HG02973 (cell line): ENCODE results near the gene MIER3.

ENCODE experiments used
- ATAC-seq: cut with Tn5 transposase; IDR thresholded peaks from one replicate; pipeline ENCODE4 v1.9.1; 2021; ENCODE audit warnings: moderate library complexity; ENCODE audit not compliant: unreplicated experiment

MIER3 gene

DNA sequence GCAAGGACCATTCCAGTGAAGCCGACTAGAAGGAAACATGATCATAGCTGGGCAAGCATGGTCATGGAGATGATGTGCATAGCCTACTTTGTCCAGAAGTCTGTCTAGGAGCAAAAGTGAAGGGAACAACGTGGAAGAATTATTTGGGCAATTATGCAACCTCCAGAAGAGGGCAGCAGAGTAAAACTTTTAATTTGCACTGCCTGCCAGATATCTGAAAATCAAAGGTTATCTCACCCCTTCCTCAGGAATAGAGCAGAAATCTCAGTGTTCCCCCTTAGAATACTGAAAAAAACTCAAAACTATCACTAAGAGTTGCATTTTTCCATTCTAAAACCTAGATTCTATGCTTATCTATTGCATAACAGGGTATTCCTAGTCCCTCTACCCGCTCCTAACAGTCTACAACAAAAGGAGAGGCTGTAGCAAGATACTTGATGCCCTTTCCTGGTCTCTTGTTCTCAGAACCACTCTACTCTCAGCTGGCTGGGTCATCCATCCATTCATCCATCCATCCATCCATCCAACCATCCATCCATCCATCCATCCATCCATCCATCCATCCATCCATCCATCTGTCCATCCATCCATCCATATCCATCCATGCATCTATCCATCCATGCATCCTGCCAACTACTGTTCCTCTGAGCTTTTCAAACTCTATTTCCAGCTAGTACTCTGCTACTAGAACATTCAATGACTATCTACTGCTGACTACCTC, 50.9 kb downstream of the MIER3 start:
- no peak for ATAC-seq

DNA sequence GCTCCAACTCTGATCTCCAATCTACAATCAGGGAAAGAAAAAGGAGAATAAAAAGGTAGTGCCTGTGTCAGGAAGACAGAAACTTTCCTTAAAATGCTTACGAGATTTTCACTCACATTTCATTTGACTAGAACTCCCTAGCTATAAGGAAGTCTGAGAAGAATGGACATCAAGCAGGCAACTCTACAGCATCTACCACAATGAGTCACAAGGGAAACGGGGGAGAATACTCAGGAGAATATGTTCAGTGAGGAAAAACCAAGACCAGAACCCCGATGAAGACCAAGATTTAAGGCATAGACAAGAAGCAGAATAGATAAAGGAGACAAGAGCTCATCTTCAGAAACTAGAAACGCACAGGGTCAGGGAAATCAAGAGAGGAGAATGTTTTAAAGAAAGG, 51.5 kb downstream of the MIER3 start:
- ATAC-seq: no peak

DNA sequence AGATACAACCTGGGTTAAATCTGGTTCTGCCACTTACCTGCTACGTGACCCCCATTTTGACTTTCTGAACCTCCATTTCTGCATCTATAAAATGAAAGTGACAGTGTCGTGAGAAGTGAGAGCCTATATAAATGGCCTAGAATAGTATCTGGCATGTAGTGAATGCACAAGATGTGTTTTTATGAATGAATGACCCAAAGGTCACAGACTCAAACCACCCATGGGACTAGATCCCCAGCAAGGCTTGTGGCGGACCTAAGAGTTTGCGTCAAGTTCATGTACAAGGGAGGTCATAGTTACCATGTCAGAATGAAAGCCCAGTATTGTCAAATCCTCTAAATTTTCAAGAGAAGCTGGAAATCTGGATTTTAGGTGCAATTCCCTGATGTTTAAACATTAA, 53.7 kb downstream of the MIER3 start:
- ATAC-seq: no peak

- ATAC-seq: no peak
These were observed 55.2 kb downstream of the MIER3 start for GRCh38 chr5:56896763-56897162.

- ATAC-seq: no peak
These were observed 58.5 kb downstream of the MIER3 start for GRCh38 chr5:56893251-56893951.

DNA sequence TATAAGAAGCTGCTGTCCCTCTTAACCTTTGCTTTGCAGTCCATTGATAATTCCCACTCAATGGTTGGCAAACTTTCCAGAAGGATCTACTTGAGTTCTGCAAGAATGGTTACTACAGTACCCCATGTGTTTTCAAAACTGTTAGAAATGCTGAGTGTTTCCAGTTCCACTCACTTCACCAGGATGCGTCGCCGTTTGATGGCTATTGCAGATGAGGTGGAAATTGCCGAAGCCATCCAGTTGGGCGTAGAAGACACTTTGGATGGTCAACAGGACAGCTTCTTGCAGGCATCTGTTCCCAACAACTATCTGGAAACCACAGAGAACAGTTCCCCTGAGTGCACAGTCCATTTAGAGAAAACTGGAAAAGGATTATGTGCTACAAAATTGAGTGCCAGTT, 70.4 kb downstream of the MIER3 start:
- no peak for ATAC-seq

- ATAC-seq: no peak
These were observed 75.6 kb downstream of the MIER3 start for GRCh38 chr5:56876327-56876726.

DNA sequence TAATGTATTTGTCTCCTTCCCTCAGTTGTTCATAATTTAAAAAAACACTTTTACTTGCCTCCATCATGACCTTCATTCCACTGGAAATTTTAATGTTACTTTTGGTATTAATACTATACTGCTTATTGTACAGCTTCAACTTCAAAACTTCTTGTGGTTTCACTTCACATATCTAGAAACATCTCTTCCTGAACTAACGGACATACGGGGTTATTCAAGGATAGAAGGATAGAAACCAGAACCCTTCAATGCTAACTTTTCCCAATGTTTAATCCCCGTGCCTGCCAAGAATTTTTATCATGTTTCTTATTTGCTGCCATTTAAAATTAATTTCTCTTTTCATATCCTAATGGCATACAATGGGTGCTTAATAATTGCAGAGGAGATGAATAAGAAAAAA, 78.9 kb downstream of the MIER3 start:
- no peak for ATAC-seq

GRCh38 chr5:56871777-56872176, 80.1 kb downstream of the MIER3 start:
- ATAC-seq: no peak
